ENCODE data around the gene RAD18. TPM values are rescaled to one million over a fixed set of nuclear protein-coding genes. Genes with fewer than 3 reads are reported as not detected.

RAD18 gene
- total RNA-seq, 6 donors from 2014 or later = 2.6 to 16.2 (median 7.7) TPM

DNA sequence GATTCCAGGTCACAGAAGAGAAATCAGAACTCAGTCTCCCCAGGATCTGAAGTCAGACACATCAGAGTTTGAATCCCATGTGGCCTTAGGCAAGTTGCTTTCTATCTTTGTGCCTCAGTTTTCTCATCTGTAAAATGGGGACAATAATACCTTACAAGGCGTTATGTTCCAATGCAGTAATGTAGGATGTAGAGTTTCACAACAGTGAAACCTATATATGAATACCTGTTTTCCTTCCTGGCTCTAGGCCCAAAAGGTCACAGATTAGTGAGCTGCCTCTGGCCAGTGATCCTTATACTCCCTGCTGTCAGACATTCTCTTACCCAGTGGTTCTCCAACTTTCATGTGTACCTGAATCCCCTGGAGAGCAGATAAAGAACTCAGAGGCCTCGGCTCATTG, 121.0 kb downstream of the RAD18 start:
- no peak overlapping the region for H3K4me3 ChIP-seq
- no peaks in the 10 kb centered on the region for H3K4me1 ChIP-seq
- DNase-seq = no peak
- H3K27me3 ChIP-seq = no peaks in the 10 kb centered on the region
- ATAC-seq (ENCODE audit: low FRiP score in 2 of 2) = no peak
- no peaks in the 10 kb centered on the region for H3K36me3 ChIP-seq
- TF ChIP-seq POLR2AphosphoS5 (IDR thresholded peaks at IDR 0.05) = no peak
- no peak for TF ChIP-seq POLR2A (IDR thresholded peaks at IDR 0.05)
- TF ChIP-seq EP300 (IDR thresholded peaks at IDR 0.05) = no peak
- TF ChIP-seq CTCF (IDR thresholded peaks at IDR 0.05) = no peak
- no peak overlapping the region for H3K27ac ChIP-seq
- H3K9me3 ChIP-seq = no peaks in the 10 kb centered on the region
- 76 to 100% methylated on average over 2 of the region's 2 CpGs for WGBS, 2 donors

GRCh38 chr3:8841472-8841871, 121.8 kb downstream of the RAD18 start:
- Histone ChIP-seq H3K36me3 (no peaks in the 10 kb centered on the region), H3K9me3 (no peaks in the 10 kb centered on the region), H3K4me1 (no peaks in the 10 kb centered on the region), H3K27ac (no peak overlapping the region), H3K27me3 (no peaks in the 10 kb centered on the region), H3K4me3 (no peak overlapping the region)
- no peak for TF ChIP-seq POLR2A (IDR thresholded peaks at IDR 0.05)
- WGBS, 2 donors = 75 to 80% methylated on average over 3 of the region's 3 CpGs
- DNase-seq (no peak), ATAC-seq (ENCODE audit: low FRiP score in 2 of 2) (no peak)

DNA sequence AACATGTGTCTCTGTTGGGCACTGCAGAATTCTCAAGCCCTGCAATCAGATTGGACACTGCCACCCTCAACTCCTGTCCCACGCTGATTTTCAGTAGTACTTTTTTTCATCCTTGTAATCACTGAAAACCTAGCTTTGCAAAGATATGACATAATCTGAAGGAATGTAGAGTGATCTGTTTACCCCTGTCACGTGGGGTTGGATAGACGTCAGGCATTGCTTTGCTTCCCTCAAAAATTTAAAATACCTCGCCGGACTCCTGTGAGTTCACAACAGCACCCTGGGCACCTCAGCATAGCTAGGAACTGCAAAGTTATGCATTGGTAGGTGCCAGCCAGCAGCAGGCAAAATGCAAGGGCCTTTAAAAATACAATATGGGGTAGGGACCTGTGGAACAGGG, 122.7 kb downstream of the RAD18 start:
- Histone ChIP-seq H3K4me3 (no peak overlapping the region), H3K27me3 (no peaks in the 10 kb centered on the region), H3K9me3 (no peaks in the 10 kb centered on the region), H3K36me3 (no peaks in the 10 kb centered on the region), H3K4me1 (no peaks in the 10 kb centered on the region), H3K27ac (no peak overlapping the region)
- DNase-seq (no peak), ATAC-seq (ENCODE audit: low FRiP score in 2 of 2) (no peak)
- 54 to 57% methylated on average over 5 of the region's 5 CpGs for WGBS, 2 donors
- no peak for TF ChIP-seq EP300 (IDR thresholded peaks at IDR 0.05)
- no peak for TF ChIP-seq CTCF (IDR thresholded peaks at IDR 0.05)
- no peak for TF ChIP-seq POLR2A (IDR thresholded peaks at IDR 0.05)

DNA sequence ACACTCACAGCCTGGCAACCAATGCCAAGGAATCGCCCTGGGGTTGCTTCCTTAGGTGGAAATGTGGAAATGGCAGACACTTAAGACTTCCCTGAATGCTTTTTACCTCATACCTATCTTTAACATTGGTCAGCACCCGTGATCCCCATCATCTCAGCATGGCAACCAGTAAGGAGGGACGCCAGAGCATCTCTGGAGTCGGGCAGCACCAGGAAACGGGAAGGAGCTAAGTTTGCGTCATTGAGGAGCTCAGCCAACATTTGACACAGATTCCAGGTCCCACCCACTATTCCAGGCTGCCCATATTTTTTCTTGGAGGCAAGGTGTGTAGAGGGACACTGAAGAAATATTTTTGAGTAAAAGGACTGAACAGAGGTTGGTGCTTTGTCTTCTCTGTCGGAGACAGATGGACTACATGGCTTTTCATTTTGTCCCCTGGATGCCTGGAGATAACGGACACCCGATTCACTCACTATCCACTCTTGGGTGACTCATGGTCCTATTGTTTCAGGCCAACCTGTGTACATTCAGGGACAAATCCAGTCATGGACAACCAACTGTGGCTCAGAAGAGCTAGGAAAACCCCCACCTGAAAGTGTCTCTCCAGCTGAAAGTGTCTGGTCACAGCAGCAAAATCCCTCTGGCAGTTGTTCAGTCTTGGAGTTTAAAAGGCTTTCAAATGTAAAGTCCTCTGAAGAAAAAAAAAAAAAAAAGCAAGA, 123.5 kb downstream of the RAD18 start:
- Histone ChIP-seq H3K36me3 (no peaks in the 10 kb centered on the region), H3K27me3 (no peaks in the 10 kb centered on the region), H3K9me3 (no peaks in the 10 kb centered on the region), H3K27ac (no peak overlapping the region), H3K4me3 (no peak overlapping the region), H3K4me1 (no peaks in the 10 kb centered on the region)
- 80 to 90% methylated on average over 9 of the region's 9 CpGs for WGBS, 2 donors
- TF ChIP-seq EP300 (IDR thresholded peaks at IDR 0.05) = no peak
- TF ChIP-seq CTCF (IDR thresholded peaks at IDR 0.05) = no peak
- no peak for TF ChIP-seq POLR2A (IDR thresholded peaks at IDR 0.05)
- TF ChIP-seq POLR2AphosphoS5 (IDR thresholded peaks at IDR 0.05) = no peak
- ATAC-seq (ENCODE audit: low FRiP score in 2 of 2) (no peak), DNase-seq (no peak)

DNA sequence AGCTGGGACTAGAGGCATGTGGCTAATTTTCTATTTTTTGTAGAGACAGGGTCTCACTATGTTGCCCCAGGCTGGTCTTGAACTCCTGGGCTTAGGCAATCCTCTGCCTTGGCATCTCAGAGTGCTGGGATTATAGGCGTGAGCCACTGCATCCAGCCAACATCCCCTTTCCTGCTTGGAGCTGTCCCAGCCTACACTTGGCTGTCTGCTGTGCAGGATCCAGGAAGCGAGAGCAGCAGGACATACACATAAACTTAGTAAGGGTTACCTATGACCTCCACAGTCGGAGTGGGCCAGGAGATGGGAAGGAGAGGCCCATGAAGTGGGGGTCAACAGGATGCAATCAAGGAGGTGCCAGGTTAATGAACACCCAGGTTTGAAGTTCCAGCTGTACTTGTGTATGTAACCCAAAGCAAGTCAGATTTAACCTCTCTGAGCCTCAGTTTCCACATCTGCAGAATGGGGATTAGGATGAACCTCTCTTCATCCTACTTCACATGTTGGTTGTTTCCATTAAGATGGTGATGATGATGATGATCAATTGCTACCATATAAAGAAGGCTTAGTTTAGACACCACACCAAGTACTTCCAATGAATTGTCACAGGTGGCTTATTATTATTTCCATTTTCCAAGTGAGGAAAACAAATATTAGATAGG, 124.4 kb downstream of the RAD18 start:
- no peak for ATAC-seq (ENCODE audit: low FRiP score in 2 of 2)
- TF ChIP-seq POLR2A (IDR thresholded peaks at IDR 0.05) (no peak), POLR2AphosphoS5 (IDR thresholded peaks at IDR 0.05) (no peak), EP300 (IDR thresholded peaks at IDR 0.05) (no peak), CTCF (IDR thresholded peaks at IDR 0.05) (no peak)
- DNase-seq = no peak
- H3K27me3 ChIP-seq = no peaks in the 10 kb centered on the region
- no peaks in the 10 kb centered on the region for H3K4me1 ChIP-seq
- no peaks in the 10 kb centered on the region for H3K36me3 ChIP-seq
- H3K27ac ChIP-seq = no peak overlapping the region
- H3K4me3 ChIP-seq = no peak overlapping the region
- WGBS, 2 donors = 84% methylated on average over 3 of the region's 3 CpGs; no CpG with 5 or more reads in 1 of the 2 donors
- H3K9me3 ChIP-seq = no peaks in the 10 kb centered on the region
